ENCODE measurements around the gene RNGTT. TPM values are rescaled to one million over a fixed set of nuclear protein-coding genes. Genes with fewer than 3 reads are reported as not detected.

RNGTT gene
- total and polyA plus RNA-seq, 10 of the 15 experiments (the other 5 are each of a cell fraction or from before 2014, with no cell fraction given), result 7.7 to 30.4 (median 22.2) TPM

GRCh38 chr6:88780714-88781389 is 182.6 kb downstream of the RNGTT start:
- Histone ChIP-seq H3K4me3 (no peak overlapping the region), H3K27ac (ENCODE audit: control insufficient read depth, insufficient read depth) (no peak overlapping the region), H3K36me3 (ENCODE audit: control insufficient read depth in 2 of 2, insufficient read depth in 2 of 2, low read length in 1 of 2) (peaks cover 0 to 4% of the 10 kb centered on the region in 2 experiments; a peak in 2 of 4 replicates), H3K9me3 (replicated peaks; ENCODE audit: control insufficient read depth, insufficient read depth, low read length) (peaks cover 21% of the 10 kb centered on the region), H3K79me2 (ENCODE audit: control insufficient read depth, insufficient read depth, low read length) (no peaks in the 10 kb centered on the region), H3K27me3 (replicated peaks in 1 of 2; ENCODE audit: control insufficient read depth in 2 of 2, insufficient read depth in 2 of 2, low read length in 1 of 2) (no peaks in the 10 kb centered on the region), H3K4me1 (ENCODE audit: control insufficient read depth, insufficient read depth, low read length) (no peaks in the 10 kb centered on the region), H2AFZ (ENCODE audit: control insufficient read depth, low read depth, low read length) (no peak overlapping the region; the same call in 1 of the 2 replicates), H4K20me1 (ENCODE audit: control insufficient read depth, insufficient read depth) (no peaks in the 10 kb centered on the region), H3K9ac (ENCODE audit: control insufficient read depth, insufficient read depth, low read length) (no peak overlapping the region), H3K4me2 (ENCODE audit: control insufficient read depth, insufficient read depth) (no peak overlapping the region)
- ATAC-seq (peak; percentile 90), FAIRE-seq (peak; percentile 86), DNase-seq (ENCODE audit: low read depth, low spot score) (peak; percentile 63)
- ChIA-PET SMC1A (ENCODE audit: uncharacterized antibody, unreplicated experiment) (interaction anchor here (0.6 to 4.7 kb wide), 31 partner anchors 9 to 949 kb away, joined by 3 to 29 read pairs (median 4); no protein-coding TSS in a partner anchor), POLR2A (interaction anchor here (0.8 kb wide), 1 partner anchor 19 kb away, joined by 3 read pairs; no protein-coding TSS in a partner anchor), RAD21 (ENCODE audit: unreplicated experiment) (interaction anchor here (0.6 to 2.6 kb wide), 29 partner anchors 11 to 1388 kb away, joined by 3 to 18 read pairs (median 4); no protein-coding TSS in a partner anchor), CTCF (interaction anchor here (0.5 to 2.9 kb wide), 33 partner anchors 10 to 1388 kb away, joined by 3 to 14 read pairs (median 4); no protein-coding TSS in a partner anchor)
- 49% methylated on average over 5 of the region's 5 CpGs for WGBS (ENCODE audit: insufficient coverage, insufficient replicate concordance, low lambda C conversion rate, missing lambda C conversion rate)
- in situ Hi-C loops (cut with MboI) (loop anchor here (5.0 kb wide), 1 partner anchor 849 kb away; no protein-coding TSS in a partner anchor), intact Hi-C loops (cut with micrococcal nuclease; ENCODE audit: unreplicated experiment) (loop anchor here (1.0 to 10.0 kb wide), 6 partner anchors 288 to 1389 kb away; partner anchors contain the start of gene CNR1)
- BruUV-seq (replicated peaks), result no TSS peak
- TF ChIP-seq RUNX3 (IDR thresholded peaks at IDR 0.05; ENCODE audit: low read length) (peak; percentile 74), NBN (IDR thresholded peaks at IDR 0.05) (0 out of 2 replicates have a peak, but pooled peaks have one; percentile 48), NFIC (IDR thresholded peaks at IDR 0.05; ENCODE audit: low read depth, low read length) (peak; percentile 20; the same call in 1 of the 2 replicates), FOXM1 (IDR thresholded peaks at IDR 0.05; ENCODE audit: low read depth, low read length) (0 out of 2 replicates have a peak, but pooled peaks have one; percentile 37), NR2C2 (IDR thresholded peaks at IDR 0.05; ENCODE audit: borderline replicate concordance, control insufficient read depth, insufficient read length, low read depth) (no peak), NFYB (IDR thresholded peaks at IDR 0.05; ENCODE audit: insufficient read depth, low read depth, low read length) (no peak), RAD21 (IDR thresholded peaks at IDR 0.05; ENCODE audit: insufficient read depth, low read depth, low read length) (peak; percentile 88), ATF7 (IDR thresholded peaks at IDR 0.05; ENCODE audit: low read depth) (no peak), SMC3 (IDR thresholded peaks at IDR 0.05; ENCODE audit: borderline replicate concordance, low read length) (peak; percentile 74; the same call in 1 of the 2 replicates), TCF7 (IDR thresholded peaks at IDR 0.05; ENCODE audit: borderline replicate concordance) (peak; percentile 53; the same call in 1 of the 2 replicates), EED (IDR thresholded peaks at IDR 0.05; ENCODE audit: low read depth) (peak; percentile 55; the same call in 1 of the 2 replicates), CBX5 (IDR thresholded peaks at IDR 0.05; ENCODE audit: low read depth) (peak; percentile 93), SKIL (IDR thresholded peaks at IDR 0.05; ENCODE audit: low read depth, poor library complexity, severe bottlenecking) (peak; percentile 20), KLF5 (IDR thresholded peaks at IDR 0.05; ENCODE audit: partially characterized antibody) (no peak), MLLT1 (IDR thresholded peaks at IDR 0.05) (0 out of 2 replicates have a peak, but pooled peaks have one; percentile 61), YY1 (IDR thresholded peaks at IDR 0.05; ENCODE audit: low read depth, low read length) (peak; percentile 84), SREBF2 (IDR thresholded peaks at IDR 0.05; ENCODE audit: low read length) (no peak), STAT1 (conservative IDR thresholded peaks at IDR 0.05) (no peak)
